DND-41 (cell line): ENCODE results near the gene CPD.

Experiments
- ATAC-seq: fragments of 200-7000 bp; cut with Tn5 transposase; 3 replicates; pipeline ENCODE4 v1.9.1; 2021; ENCODE audit warnings: low read depth; ENCODE audit not compliant: insufficient read depth
- DNase-seq: peaks from one replicate; pipeline ENCODE4 v3.0.0-alpha.2; 2020
- H2AFZ ChIP-seq: 2 replicates; pipeline ENCODE4 v1.6.0; 2012; ENCODE audit warnings: low read depth, low read length
- H3K27ac ChIP-seq: 2 replicates; pipeline ENCODE4 v1.5.1; 2012; ENCODE audit warnings: low read length, inconsistent platforms
- H3K27me3 ChIP-seq: fragments of 200-600 bp; sonication (generic); 2 replicates; pipeline ENCODE4 v1.6.0; 2012; ENCODE audit warnings: low read length, mild to moderate bottlenecking, inconsistent platforms; ENCODE audit not compliant: insufficient read depth, poor library complexity
- H3K36me3 ChIP-seq: 2 replicates; pipeline ENCODE4 v1.5.1; 2012; ENCODE audit warnings: low read length, inconsistent platforms; ENCODE audit not compliant: insufficient read depth
- H3K4me1 ChIP-seq: 2 replicates; pipeline ENCODE4 v1.5.1; 2012; ENCODE audit warnings: mild to moderate bottlenecking, low read length; ENCODE audit not compliant: insufficient read depth
- H3K4me2 ChIP-seq: 2 replicates; pipeline ENCODE4 v1.6.0; 2012; ENCODE audit warnings: mild to moderate bottlenecking, moderate library complexity, low read length, inconsistent platforms; ENCODE audit not compliant: insufficient read depth
- H3K4me3 ChIP-seq, 2 experiments: fragments of 200-600 bp in 1 of 2; shearing (Covaris generic) in 1 of 2; 2 replicates each; pipeline ENCODE4 v1.5.1; 2012 to 2016; ENCODE audit warnings: inconsistent platforms in 2 of 2, low read length in 2 of 2, mild to moderate bottlenecking in 2 of 2, low read depth in 1 of 2, moderate library complexity in 1 of 2
- H3K79me2 ChIP-seq: 2 replicates; pipeline ENCODE4 v1.6.0; 2012; ENCODE audit warnings: low read length, inconsistent platforms; ENCODE audit not compliant: insufficient read depth
- H3K9ac ChIP-seq: 2 replicates; pipeline ENCODE4 v1.6.0; 2012; ENCODE audit warnings: low read depth, mild to moderate bottlenecking, inconsistent platforms, low read length, moderate library complexity
- H3K9me3 ChIP-seq: 2 replicates; pipeline ENCODE4 v1.5.1; 2012; ENCODE audit warnings: low read length, moderate library complexity, mild to moderate bottlenecking, inconsistent platforms; ENCODE audit not compliant: insufficient read depth, severe bottlenecking
- H4K20me1 ChIP-seq: 2 replicates; pipeline ENCODE4 v1.6.0; 2012; ENCODE audit warnings: low read length; ENCODE audit not compliant: insufficient read depth
- EZH2 ChIP-seq: IDR thresholded peaks from 3 replicates; pipeline ENCODE4 v1.6.1; 2012; ENCODE audit warnings: borderline replicate concordance, low read depth, mild to moderate bottlenecking, moderate library complexity, low read length, inconsistent platforms; ENCODE audit not compliant: severe bottlenecking
- TF ChIP-seq, protein P1 (sequence below): IDR thresholded peaks from 2 replicates; pipeline ENCODE4 v1.5.1; 2012; ENCODE audit warnings: borderline replicate concordance, low read length, moderate library complexity, mild to moderate bottlenecking; ENCODE audit not compliant: poor library complexity, severe bottlenecking; ENCODE audit errors: extremely low read depth

Gene CPD

DNA sequence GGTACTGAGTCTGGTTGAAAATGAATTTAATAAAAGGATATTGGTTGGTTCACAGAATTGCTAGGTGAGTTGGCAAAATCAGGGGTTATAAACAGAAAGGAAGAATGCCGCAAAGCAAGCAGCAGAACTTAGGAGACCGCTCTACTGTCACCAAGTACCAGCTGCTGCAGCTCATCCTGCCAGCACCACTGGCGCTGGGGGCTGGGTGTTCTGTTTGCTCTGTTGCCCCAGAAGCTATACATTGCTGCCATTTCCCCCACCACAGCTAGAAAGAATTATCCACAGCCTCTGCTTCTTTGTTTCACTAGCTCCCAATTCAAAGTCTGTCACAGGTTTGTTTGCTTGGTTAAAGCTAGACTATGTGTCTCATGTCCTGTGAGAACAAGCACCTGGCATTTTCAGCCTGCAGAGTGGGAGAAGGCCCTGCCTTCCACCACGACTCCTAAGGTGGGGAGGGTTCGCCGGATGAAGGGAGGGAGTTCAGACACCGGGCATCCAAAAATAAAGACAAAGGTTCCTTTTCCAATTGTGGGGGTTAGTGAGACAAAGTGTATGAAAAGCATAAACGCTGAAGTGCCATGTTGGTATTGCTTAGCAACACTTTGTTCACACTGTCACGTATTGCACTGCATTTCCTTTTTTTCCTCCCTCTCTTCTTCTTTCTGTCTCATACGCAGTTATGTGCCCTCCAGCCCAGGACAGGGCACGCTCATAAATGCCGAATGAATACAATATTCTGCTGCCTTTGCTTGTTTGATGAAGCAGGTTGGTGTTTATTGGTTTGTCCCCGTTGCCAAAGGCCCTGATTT, 9.6 kb upstream of the CPD start:
- H3K9me3 ChIP-seq: no peaks in the 10 kb centered on the region
- peaks cover 12% of the 10 kb centered on the region for H3K27me3 ChIP-seq
- no peak overlapping the region for H3K4me3 ChIP-seq
- DNase-seq (no peak), ATAC-seq (no peak)
- no peaks in the 10 kb centered on the region for H3K36me3 ChIP-seq
- no peaks in the 10 kb centered on the region for H3K79me2 ChIP-seq
- no peak overlapping the region for H3K9ac ChIP-seq
- TF ChIP-seq, protein P1, sequence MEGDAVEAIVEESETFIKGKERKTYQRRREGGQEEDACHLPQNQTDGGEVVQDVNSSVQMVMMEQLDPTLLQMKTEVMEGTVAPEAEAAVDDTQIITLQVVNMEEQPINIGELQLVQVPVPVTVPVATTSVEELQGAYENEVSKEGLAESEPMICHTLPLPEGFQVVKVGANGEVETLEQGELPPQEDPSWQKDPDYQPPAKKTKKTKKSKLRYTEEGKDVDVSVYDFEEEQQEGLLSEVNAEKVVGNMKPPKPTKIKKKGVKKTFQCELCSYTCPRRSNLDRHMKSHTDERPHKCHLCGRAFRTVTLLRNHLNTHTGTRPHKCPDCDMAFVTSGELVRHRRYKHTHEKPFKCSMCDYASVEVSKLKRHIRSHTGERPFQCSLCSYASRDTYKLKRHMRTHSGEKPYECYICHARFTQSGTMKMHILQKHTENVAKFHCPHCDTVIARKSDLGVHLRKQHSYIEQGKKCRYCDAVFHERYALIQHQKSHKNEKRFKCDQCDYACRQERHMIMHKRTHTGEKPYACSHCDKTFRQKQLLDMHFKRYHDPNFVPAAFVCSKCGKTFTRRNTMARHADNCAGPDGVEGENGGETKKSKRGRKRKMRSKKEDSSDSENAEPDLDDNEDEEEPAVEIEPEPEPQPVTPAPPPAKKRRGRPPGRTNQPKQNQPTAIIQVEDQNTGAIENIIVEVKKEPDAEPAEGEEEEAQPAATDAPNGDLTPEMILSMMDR: no peak
- TF ChIP-seq EZH2: no peak
- H3K4me1 ChIP-seq: no peaks in the 10 kb centered on the region
- H3K4me2 ChIP-seq: no peak overlapping the region
- H3K27ac ChIP-seq: no peak overlapping the region
- H4K20me1 ChIP-seq: no peaks in the 10 kb centered on the region
- H2AFZ ChIP-seq: no peak overlapping the region

DNA sequence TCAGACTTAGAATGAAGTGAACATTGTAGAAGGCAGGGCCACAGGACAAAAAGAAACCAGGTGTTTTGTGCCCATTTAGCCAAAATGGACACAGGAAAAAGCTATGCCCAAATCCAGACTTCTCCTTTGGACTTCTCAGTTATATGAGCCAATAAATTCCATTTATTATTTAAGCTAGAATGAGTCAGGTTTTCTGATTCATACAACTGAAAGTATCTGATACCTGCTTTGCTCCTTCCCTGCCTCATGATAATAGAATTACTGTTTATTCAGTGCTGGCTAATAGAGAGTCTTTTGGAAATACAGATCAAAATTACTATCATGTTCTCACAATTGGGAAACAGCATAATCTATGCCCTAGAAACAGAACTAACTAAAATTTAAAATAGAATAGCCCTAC, 8.7 kb upstream of the CPD start:
- H3K27me3 ChIP-seq: peaks cover 12% of the 10 kb centered on the region
- H3K4me1 ChIP-seq: no peaks in the 10 kb centered on the region
- H3K9me3 ChIP-seq: no peaks in the 10 kb centered on the region
- ATAC-seq (no peak), DNase-seq (no peak)
- TF ChIP-seq EZH2: no peak
- TF ChIP-seq, protein P1: no peak
- H3K9ac ChIP-seq: no peak overlapping the region
- no peak overlapping the region for H2AFZ ChIP-seq
- H3K36me3 ChIP-seq: no peaks in the 10 kb centered on the region
- no peak overlapping the region for H3K4me3 ChIP-seq
- H4K20me1 ChIP-seq: no peaks in the 10 kb centered on the region
- H3K79me2 ChIP-seq: no peaks in the 10 kb centered on the region
- no peak overlapping the region for H3K27ac ChIP-seq
- no peak overlapping the region for H3K4me2 ChIP-seq

DNA sequence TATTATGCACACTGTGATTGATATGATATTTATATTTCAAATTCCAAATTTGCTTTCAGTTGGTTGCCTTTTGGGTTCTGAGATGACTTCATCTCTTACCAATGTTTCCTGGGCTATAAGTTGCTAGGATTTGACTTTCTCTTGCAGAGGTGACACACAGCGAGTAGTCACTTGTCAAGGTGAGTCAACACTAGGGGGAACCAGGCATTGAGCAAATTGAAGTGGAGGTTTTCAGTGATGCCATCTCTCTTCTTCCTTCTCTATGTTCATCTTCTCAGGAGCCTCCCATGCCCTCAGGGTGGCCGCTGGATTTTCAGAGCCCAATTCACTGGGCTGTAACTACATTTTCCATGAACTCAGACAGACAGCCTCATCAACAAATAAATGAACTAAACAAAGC, 6.0 kb upstream of the CPD start:
- Histone ChIP-seq H3K27me3 (peaks cover 3% of the 10 kb centered on the region), H3K4me2 (no peak overlapping the region), H3K4me3 (no peak overlapping the region), H3K9me3 (no peaks in the 10 kb centered on the region), H3K79me2 (no peaks in the 10 kb centered on the region), H3K9ac (no peak overlapping the region), H3K27ac (no peak overlapping the region), H3K36me3 (no peaks in the 10 kb centered on the region), H2AFZ (no peak overlapping the region), H3K4me1 (no peaks in the 10 kb centered on the region), H4K20me1 (no peaks in the 10 kb centered on the region)
- ATAC-seq: no peak
- TF ChIP-seq EZH2: no peak
- TF ChIP-seq, protein P1: peak; percentile 32
- DNase-seq: no peak
